DOHH2 (cell line): ENCODE data around the gene DCXR.

ENCODE experiments used
- H3F3A ChIP-seq: fragments of 200-600 bp; sonication (generic), shearing (Covaris generic); 2 replicates; pipeline ENCODE4 v1.6.0; 2016; ENCODE audit warnings: antibody characterized with exemption, mild to moderate bottlenecking; ENCODE audit not compliant: control insufficient read depth, insufficient read depth
- H3K27ac ChIP-seq: fragments of 200-600 bp; sonication (generic); 2 replicates; pipeline ENCODE4 v1.5.1; 2014; ENCODE audit warnings: low read depth, mild to moderate bottlenecking, low read length, moderate library complexity
- H3K27me3 ChIP-seq: fragments of 200-600 bp; sonication (generic); 2 replicates; pipeline ENCODE4 v1.6.1; 2014; ENCODE audit warnings: mild to moderate bottlenecking, low read length, mixed read lengths; ENCODE audit not compliant: control insufficient read depth
- H3K36me3 ChIP-seq: fragments of 200-600 bp; sonication (generic); 2 replicates; pipeline ENCODE4 v1.6.1; 2014; ENCODE audit warnings: mild to moderate bottlenecking, low read length, moderate library complexity, mixed read lengths; ENCODE audit not compliant: control insufficient read depth
- H3K4me1 ChIP-seq: fragments of 200-600 bp; sonication (generic); 2 replicates; pipeline ENCODE4 v1.6.1; 2014; ENCODE audit warnings: mild to moderate bottlenecking, low read length, mixed read lengths; ENCODE audit not compliant: control insufficient read depth
- H3K4me2 ChIP-seq: fragments of 200-600 bp; sonication (generic); 2 replicates; pipeline ENCODE4 v1.6.0; 2014; ENCODE audit warnings: mild to moderate bottlenecking, low read length, moderate library complexity
- H3K4me3 ChIP-seq: fragments of 200-600 bp; sonication (generic); 2 replicates; pipeline ENCODE4 v1.5.1; 2014; ENCODE audit warnings: mild to moderate bottlenecking, low read length, mixed read lengths
- H3K79me2 ChIP-seq: fragments of 200-600 bp; sonication (generic); 2 replicates; pipeline ENCODE4 v1.6.1; 2014; ENCODE audit warnings: mild to moderate bottlenecking, low read length, mixed read lengths; ENCODE audit not compliant: control insufficient read depth
- H3K9me2 ChIP-seq: fragments of 200-600 bp; sonication (generic); replicated peaks from 2 replicates; pipeline ENCODE4 v1.6.1; 2014; ENCODE audit warnings: mild to moderate bottlenecking, low read length, mixed read lengths; ENCODE audit not compliant: control insufficient read depth
- H3K9me3 ChIP-seq: fragments of 200-600 bp; sonication (generic); 2 replicates; pipeline ENCODE4 v1.6.1; 2014; ENCODE audit warnings: antibody characterized with exemption, low read length, mixed read lengths; ENCODE audit not compliant: control insufficient read depth, insufficient read depth
- H4K20me1 ChIP-seq: fragments of 200-600 bp; sonication (generic); 2 replicates; pipeline ENCODE4 v1.6.0; 2014; ENCODE audit warnings: low read depth, mild to moderate bottlenecking, antibody characterized with exemption, low read length, moderate library complexity; ENCODE audit not compliant: control insufficient read depth, insufficient read depth
- CTCF ChIP-seq: fragments of 200-600 bp; sonication (generic); IDR thresholded peaks from one replicate; pipeline ENCODE4 v1.5.1; 2014; ENCODE audit warnings: antibody characterized with exemption, mild to moderate bottlenecking, low read depth, low read length; ENCODE audit not compliant: poor library complexity, severe bottlenecking
- EZH2phosphoT487 ChIP-seq: fragments of 200-600 bp; sonication (generic); IDR thresholded peaks from 2 replicates; pipeline ENCODE4 v1.6.1; 2017; ENCODE audit warnings: borderline replicate concordance, mild to moderate bottlenecking, antibody characterized with exemption, low read length, moderate library complexity, mixed read lengths

DCXR gene

GRCh38 chr17:82080789-82081464, 43.4 kb upstream of the DCXR start:
- Histone ChIP-seq H4K20me1 (peaks cover 3% of the 10 kb centered on the region; the same call in 1 of the 2 replicates), H3K79me2 (no peaks in the 10 kb centered on the region), H3K27me3 (no peaks in the 10 kb centered on the region), H3F3A (peaks cover 10% of the 10 kb centered on the region), H3K27ac (no peak overlapping the region), H3K9me3 (no peaks in the 10 kb centered on the region), H3K4me2 (no peak overlapping the region), H3K4me1 (peaks cover 8% of the 10 kb centered on the region), H3K4me3 (no peak overlapping the region), H3K9me2 (no peaks in the 10 kb centered on the region), H3K36me3 (peaks cover 78% of the 10 kb centered on the region)
- TF ChIP-seq CTCF (no peak), EZH2phosphoT487 (no peak)

- Histone ChIP-seq H3K4me1 (peaks cover 15% of the 10 kb centered on the region), H3K4me3 (no peak overlapping the region), H3K27ac (no peak overlapping the region), H3K27me3 (no peaks in the 10 kb centered on the region), H3F3A (peaks cover 10% of the 10 kb centered on the region), H3K4me2 (no peak overlapping the region), H3K36me3 (peaks cover 71% of the 10 kb centered on the region), H3K79me2 (no peaks in the 10 kb centered on the region), H4K20me1 (peaks cover 3% of the 10 kb centered on the region; the same call in 1 of the 2 replicates), H3K9me2 (no peaks in the 10 kb centered on the region), H3K9me3 (no peaks in the 10 kb centered on the region)
- TF ChIP-seq EZH2phosphoT487 (no peak), CTCF (no peak)
These were observed 42.7 kb upstream of the DCXR start for GRCh38 chr17:82080048-82080788.

GRCh38 chr17:82079001-82079677, 41.6 kb upstream of the DCXR start:
- TF ChIP-seq EZH2phosphoT487 (no peak), CTCF (no peak)
- Histone ChIP-seq H4K20me1 (peaks cover 3% of the 10 kb centered on the region; the same call in 1 of the 2 replicates), H3K36me3 (peaks cover 60% of the 10 kb centered on the region)

More at GRCh38 chr17:82079001-82079677, 41.6 kb upstream of the DCXR start:
- Histone ChIP-seq H3K4me1 (peaks cover 17% of the 10 kb centered on the region), H3K4me3 (no peak overlapping the region), H3K9me3 (no peaks in the 10 kb centered on the region), H3K4me2 (no peak overlapping the region), H3K27me3 (peaks cover 3% of the 10 kb centered on the region; the same call in 1 of the 2 replicates), H3K79me2 (no peaks in the 10 kb centered on the region), H3K9me2 (no peaks in the 10 kb centered on the region), H3K27ac (no peak overlapping the region), H3F3A (peaks cover 14% of the 10 kb centered on the region)
